Measurements from ENCODE around the gene ANXA10.

- TF ChIP-seq CTCF (conservative IDR thresholded peaks at IDR 0.05; ENCODE audit: low read depth in 2 of 2) = no peak
- TF ChIP-seq EZH2 (IDR thresholded peaks at IDR 0.05; ENCODE audit: low read depth, unreplicated experiment) = no peak
- TF ChIP-seq POLR2AphosphoS5 (IDR thresholded peaks at IDR 0.05; ENCODE audit: low read depth) = no peak
- TF ChIP-seq EZH2phosphoT487 (IDR thresholded peaks at IDR 0.05; ENCODE audit: unreplicated experiment) = no peak
- no peak for TF ChIP-seq REST (IDR thresholded peaks at IDR 0.05; ENCODE audit: unreplicated experiment)
- no peak for TF ChIP-seq ZNF114 (CRISPR knock-in tag; IDR thresholded peaks at IDR 0.05)
- TF ChIP-seq CREB1 (CRISPR knock-in tag; IDR thresholded peaks at IDR 0.05; ENCODE audit: low read depth) = no peak
- TF ChIP-seq ZNF331 (CRISPR knock-in tag; IDR thresholded peaks at IDR 0.05; ENCODE audit: low read depth) = no peak
- no peak for TF ChIP-seq ETS1 (IDR thresholded peaks at IDR 0.05)
- no peak for TF ChIP-seq JUNB (IDR thresholded peaks at IDR 0.05; ENCODE audit: unreplicated experiment)
Measured at GRCh38 chr4:168082379-168082778, 10.0 kb upstream of the ANXA10 start.

Measured in GM23338 (cell line).